NK-92 (cell line): Measurements from ENCODE around the gene UNC13D.
"Not testable (repeated sequence)": the region's sequence is repeated elsewhere in the genome, so short reads cannot be mapped to it uniquely, and the experiment has no call there.

Experiments
- DNase-seq: peaks from one replicate; lab custom pipeline; 2025; ENCODE audit not compliant: unreplicated experiment; lab: John Stamatoyannopoulos, UW

The UNC13D gene

DNA sequence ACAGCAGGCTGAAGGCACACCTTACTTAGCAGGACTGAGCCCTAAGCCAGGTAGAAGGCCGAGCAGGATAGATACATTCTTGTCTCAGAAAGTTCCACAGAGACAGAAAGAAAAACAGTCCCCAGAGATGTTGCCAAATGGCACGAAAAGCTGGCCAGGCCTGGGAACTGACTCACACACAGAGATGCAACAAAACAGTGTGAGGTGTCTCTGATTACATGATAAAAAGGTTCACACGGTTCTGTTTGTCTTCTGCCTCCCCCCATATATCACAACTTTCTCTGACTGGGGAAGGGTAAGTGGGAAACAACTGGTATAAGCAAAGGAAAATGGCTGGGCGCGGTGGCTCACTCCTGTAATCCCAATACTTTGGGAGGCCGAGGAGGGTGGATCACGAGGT lies 9.2 kb upstream of the UNC13D start:
- no peak for DNase-seq

GRCh38 chr17:75851693-75851991 lies 7.4 kb upstream of the UNC13D start:
- DNase-seq = not testable (repeated sequence)

DNA sequence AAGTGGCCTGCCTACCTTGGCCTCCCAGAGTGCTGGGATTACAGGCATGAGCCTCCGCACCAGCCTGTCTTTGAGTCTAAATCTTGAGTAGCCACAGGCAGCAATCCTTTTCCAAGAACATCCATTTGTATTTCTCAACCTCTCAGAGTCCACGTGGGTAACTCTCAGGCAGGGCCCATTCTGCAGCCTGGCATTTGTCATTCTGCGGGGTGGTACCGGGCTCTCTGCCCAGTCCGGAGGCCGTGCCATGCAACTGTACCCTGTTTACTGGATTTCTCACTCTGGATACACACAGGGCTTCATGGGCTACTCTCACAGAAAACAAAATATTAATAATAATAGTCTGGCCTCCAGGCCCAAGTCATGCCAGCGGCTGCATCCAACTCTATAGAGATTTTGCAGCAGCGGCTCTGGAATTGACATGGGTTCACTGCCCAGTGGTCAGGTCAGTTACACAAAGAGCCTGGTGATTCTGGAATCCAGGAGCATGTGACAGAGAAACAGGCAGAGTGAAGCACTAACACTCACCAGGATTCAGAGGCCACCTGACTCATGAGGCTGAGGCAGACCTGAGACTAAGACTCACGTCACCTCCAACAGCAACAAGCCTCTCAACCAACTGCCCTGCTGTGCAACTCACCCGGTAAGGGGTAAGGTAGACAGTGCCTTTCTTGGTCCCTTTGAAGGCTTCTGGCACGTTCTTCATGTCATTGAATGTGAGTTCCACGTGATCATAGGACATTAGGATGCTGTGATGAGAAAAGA lies 6.9 kb upstream of the UNC13D start:
- DNase-seq = no peak

- no peak for DNase-seq
Measured at GRCh38 chr17:75849724-75850123, 5.5 kb upstream of the UNC13D start.

DNA sequence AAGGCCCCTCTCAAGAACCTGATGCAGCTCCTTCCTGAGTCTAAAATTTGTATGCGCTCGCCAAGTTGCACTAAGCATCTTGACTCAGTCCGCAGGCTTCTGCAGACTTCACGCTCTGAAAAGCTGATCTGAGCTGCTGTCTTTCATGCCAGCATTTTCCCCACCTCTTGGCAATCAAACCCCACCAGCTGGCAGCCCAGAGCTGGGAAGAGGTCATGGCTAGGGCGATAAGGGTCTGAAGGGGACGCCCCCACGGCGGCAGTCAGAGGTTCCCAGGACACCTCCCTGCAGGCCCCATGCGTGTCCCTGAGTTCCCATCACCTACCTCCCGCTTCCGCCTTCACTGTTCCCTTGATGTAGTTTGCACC lies 5.1 kb upstream of the UNC13D start:
- no peak for DNase-seq

- no peak for DNase-seq
Measured at GRCh38 chr17:75848523-75849278, 4.5 kb upstream of the UNC13D start.

- DNase-seq = no peak
Measured at GRCh38 chr17:75847614-75848522, 3.7 kb upstream of the UNC13D start.

DNA sequence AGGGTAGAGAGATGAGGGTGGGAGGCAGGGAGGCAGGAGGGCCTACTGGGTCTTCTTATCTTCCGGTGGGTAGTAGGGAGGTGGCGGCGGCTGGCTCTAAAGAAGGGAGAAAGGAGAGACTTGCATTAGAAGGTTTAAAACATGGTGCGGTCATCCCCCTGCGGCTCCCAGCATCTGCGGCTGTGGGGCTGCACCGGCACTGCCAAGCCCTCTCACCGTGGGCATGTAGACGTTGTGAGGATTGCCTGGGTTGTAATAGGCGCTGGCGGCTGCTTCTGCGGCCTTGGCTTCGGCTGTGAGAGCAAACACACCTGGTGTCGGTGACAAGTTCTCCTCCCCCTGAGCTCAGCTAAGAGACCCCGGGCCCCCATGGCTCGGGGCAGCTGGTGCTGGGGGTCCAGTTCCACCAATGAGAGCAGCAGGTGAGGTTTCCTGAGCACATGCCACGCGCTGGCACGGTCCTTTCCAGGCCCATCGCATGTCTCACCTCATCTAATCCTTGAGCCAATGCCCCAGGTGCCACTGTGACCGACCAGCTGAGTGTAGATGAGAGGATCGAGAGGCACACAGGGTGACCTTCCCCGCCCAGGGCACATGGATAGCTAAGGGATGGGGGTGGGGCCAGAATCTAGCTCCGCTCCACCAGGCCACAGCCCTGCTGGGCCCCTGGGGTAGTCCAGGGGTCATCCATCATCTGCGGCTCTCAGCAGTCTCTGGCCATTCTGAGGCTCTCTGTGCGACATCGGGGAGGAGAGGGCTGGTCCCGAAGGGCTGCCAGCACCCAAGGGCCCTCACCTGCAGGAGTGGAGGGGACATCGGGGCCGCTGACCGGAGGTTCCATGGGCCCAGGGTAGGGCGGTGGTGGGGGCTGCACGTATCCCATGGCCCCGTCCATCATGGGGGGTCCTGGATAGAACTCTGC lies 2.7 kb upstream of the UNC13D start:
- DNase-seq = no peak

GRCh38 chr17:75845933-75846691 lies 1.9 kb upstream of the UNC13D start:
- DNase-seq = no peak

- DNase-seq = no peak
Measured at GRCh38 chr17:75845058-75845711, 981 bp upstream of the UNC13D start.

GRCh38 chr17:75844530-75845057 lies 390 bp upstream of the UNC13D start:
- DNase-seq = no peak

- no peak for DNase-seq
Measured at GRCh38 chr17:75842963-75843576, 1.1 kb downstream of the UNC13D start.

- DNase-seq = no peak
Measured at GRCh38 chr17:75842411-75842810, 1.8 kb downstream of the UNC13D start.

DNA sequence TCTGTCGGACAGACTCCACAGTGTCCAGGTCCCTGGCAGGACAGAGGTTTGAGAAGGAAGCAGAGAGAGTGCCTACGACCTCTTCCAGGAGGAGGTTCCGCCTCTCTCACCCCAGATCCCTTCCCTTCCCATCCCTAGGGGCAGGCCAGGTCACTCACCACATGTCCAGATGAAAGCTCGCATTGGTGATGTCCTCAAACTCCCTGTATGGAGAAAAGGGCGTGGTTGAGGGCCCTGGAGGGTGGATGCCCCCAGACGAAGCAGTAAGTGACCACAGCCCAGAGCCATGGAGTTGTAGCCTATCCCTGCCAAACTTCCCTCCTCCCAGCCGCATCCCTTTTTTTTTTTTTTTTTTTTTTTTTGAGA lies 3.4 kb downstream of the UNC13D start:
- no peak for DNase-seq

DNA sequence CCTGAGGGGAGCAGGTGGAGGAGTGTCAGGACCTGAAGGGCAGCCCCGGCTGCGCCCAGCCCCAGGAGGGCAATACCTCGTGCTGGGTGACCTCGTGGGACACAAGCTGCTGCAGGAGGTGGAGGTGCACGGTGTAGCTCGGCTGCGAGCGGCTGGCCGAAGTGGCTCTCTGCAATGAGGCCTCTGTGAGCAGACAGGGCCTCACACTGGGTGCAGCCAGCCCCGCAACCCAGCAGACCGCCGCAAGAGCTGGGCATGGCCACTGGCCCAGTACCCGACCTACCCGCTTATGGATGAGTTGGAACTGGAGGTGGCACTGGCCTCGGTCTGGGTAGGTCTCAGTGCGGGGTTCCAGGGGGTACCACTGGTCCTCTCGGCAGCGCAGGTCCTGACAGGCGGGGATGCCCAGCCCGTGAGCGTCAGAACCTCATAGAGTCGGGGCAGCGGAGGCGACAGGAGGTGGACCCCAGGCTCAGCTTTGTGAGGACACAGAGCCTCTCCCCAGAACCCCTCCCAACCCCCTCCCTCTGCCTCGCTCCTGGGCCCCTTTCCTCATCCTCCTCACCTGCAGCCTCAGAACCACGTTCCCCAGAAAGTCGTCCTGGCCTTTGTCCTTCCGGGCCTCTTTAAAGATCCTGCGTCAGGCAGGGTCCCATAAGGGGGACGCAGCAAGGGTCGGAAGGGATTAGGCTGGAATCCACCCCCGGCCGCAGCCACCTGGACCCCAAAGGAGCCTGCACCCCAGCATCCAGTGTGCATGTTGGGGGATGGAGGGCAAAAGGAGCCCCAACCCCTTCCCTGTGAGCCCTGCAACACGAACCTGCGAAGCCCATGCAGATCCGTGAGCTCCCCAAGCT lies 4.0 kb downstream of the UNC13D start:
- no peak for DNase-seq

DNA sequence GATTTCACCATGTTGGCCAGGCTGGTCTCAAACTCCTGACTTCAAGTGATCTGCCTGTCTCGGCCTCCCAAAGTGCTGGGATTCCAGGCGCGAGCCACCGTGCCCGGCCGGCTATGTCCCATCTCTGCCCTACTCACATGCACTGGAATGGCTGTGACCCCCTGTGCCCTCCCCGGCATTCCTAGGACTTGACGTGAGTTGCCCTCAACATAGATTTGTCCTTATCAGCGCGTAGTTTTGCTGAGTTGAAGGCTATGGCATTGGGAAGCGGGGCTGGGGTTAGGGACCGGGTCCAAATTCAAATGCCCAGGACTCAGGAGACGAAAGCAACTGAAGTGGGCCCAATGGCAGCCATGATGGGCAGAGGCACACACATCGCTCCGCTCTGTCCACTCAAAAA lies 5.8 kb downstream of the UNC13D start:
- DNase-seq = no peak

- DNase-seq = no peak
Measured at GRCh38 chr17:75837899-75838298, 6.3 kb downstream of the UNC13D start.

- no peak for DNase-seq
Measured at GRCh38 chr17:75836605-75837004, 7.6 kb downstream of the UNC13D start.
